HepG2 (cell line): ENCODE data around the gene RHBDD1. TPM values are rescaled to one million over a fixed set of nuclear protein-coding genes. Genes with fewer than 3 reads are reported as not detected.

Experiments
- ATAC-seq: fragments of 200-7000 bp; cut with Tn5 transposase; 3 replicates; pipeline ENCODE4 v1.9.1; 2020; ENCODE audit warnings: mild to moderate bottlenecking, moderate library complexity
- BruUV-seq: library from RNA; stranded (reverse); fragments of 400-500 nt; replicated peaks from 2 replicates; lab custom pipeline; 2021; lab: Mats Ljungman, UMichigan
- CTCF ChIA-PET: fragments of 300-600 bp; formaldehyde crosslinking; extraction: SDS; loops from one replicate; lab custom pipeline; 2021; ENCODE audit warnings: low total read pairs, inconsistent platforms, low intra/inter-chr PET ratio; lab: Yijun Ruan, JAX
- POLR2A ChIA-PET: fragments of 350-600 bp; sonication (Branson Sonifier 250); formaldehyde crosslinking; loops from one replicate; lab custom pipeline; 2020; ENCODE audit warnings: antibody characterized with exemption, inconsistent platforms; lab: Yijun Ruan, JAX
- DNase-seq: peaks from one replicate; pipeline ENCODE4 v3.0.0-alpha.2; 2015; ENCODE audit warnings: low spot score
- FAIRE-seq: peaks from 3 replicates; lab custom pipeline; 2011; peaks lifted over from hg19 to GRCh38; lab: Jason Lieb, UNC
- H2AFZ ChIP-seq: one replicate; pipeline ENCODE4 v1.6.1; 2011; ENCODE audit warnings: low read length, inconsistent platforms
- H3K27ac ChIP-seq: fragments of 300-600 bp; 3 replicates; pipeline ENCODE4 v1.8.0; 2011; ENCODE audit warnings: mixed run types, mild to moderate bottlenecking, mixed read lengths, low read length, inconsistent platforms; ENCODE audit not compliant: insufficient read depth; ENCODE audit errors: extremely low read length
- H3K27me3 ChIP-seq, 2 experiments: fragments of 200-600 bp in 1 of 2; 2 replicates in 1 of 2; 3 replicates in 1 of 2; pipeline versions ENCODE4 v1.6.0 to v1.8.0; 2011; ENCODE audit warnings: low read length in 2 of 2, mild to moderate bottlenecking in 2 of 2, moderate library complexity in 2 of 2, inconsistent platforms in 1 of 2; ENCODE audit not compliant: insufficient read depth in 2 of 2, control insufficient read depth in 1 of 2
- H3K36me3 ChIP-seq, 2 experiments: fragments of 200-600 bp in 1 of 2; replicated peaks in 1 of 2; 2 replicates in 1 of 2; 3 replicates in 1 of 2; pipeline versions ENCODE4 v1.5.1 to v1.8.0; 2011; ENCODE audit warnings: low read length in 2 of 2, inconsistent platforms in 1 of 2; ENCODE audit not compliant: insufficient read depth in 2 of 2, control insufficient read depth in 1 of 2
- H3K4me1 ChIP-seq: 2 replicates; pipeline ENCODE4 v1.5.1; 2012; ENCODE audit warnings: low read length, inconsistent platforms; ENCODE audit not compliant: insufficient read depth
- H3K4me2 ChIP-seq: 2 replicates; pipeline ENCODE4 v1.6.0; 2011; ENCODE audit warnings: low read depth, low read length, inconsistent platforms
- H3K4me3 ChIP-seq, 3 experiments: fragments of 200-600 bp in 1 of 3; sonication (generic), shearing (Covaris generic) in 1 of 3; replicated peaks in 1 of 3; 2 replicates each; pipeline ENCODE4 v1.5.1; 2011 to 2016; ENCODE audit warnings: low read length in 3 of 3, inconsistent platforms in 2 of 3, low read depth in 2 of 3, mild to moderate bottlenecking in 2 of 3, control low read depth in 1 of 3, mixed read lengths in 1 of 3; ENCODE audit not compliant: insufficient read depth in 1 of 3
- H3K79me2 ChIP-seq: one replicate; pipeline ENCODE4 v1.6.1; 2011; ENCODE audit warnings: low read length, inconsistent platforms; ENCODE audit not compliant: insufficient read depth
- H3K9ac ChIP-seq: 2 replicates; pipeline ENCODE4 v1.6.0; 2011; ENCODE audit warnings: mild to moderate bottlenecking, low read depth, low read length, inconsistent platforms; ENCODE audit not compliant: insufficient read depth
- H3K9me3 ChIP-seq: 2 replicates; pipeline ENCODE4 v1.5.1; 2012; ENCODE audit warnings: mild to moderate bottlenecking, low read length
- H4K20me1 ChIP-seq: 2 replicates; pipeline ENCODE4 v1.6.0; 2011; ENCODE audit warnings: inconsistent platforms, mild to moderate bottlenecking, low read length, moderate library complexity; ENCODE audit not compliant: insufficient read depth
- ATF4 ChIP-seq, 2 experiments: fragments of 450-650 bp in 1 of 2; sonication (generic) in 1 of 2; formaldehyde crosslinking; IDR thresholded peaks; 2 replicates each; pipeline versions ENCODE4 v1.5.0 to v1.8.0; 2020 to 2022; ENCODE audit warnings: mild to moderate bottlenecking in 1 of 2, missing genetic modification reagents in 1 of 2
- ATF6 ChIP-seq: sonication (generic); formaldehyde crosslinking; conservative IDR thresholded peaks from 2 replicates; pipeline ENCODE4 v1.4.0; 2020; ENCODE audit warnings: missing genetic modification reagents
- BHLHE40 ChIP-seq: IDR thresholded peaks from 2 replicates; pipeline ENCODE4 v1.6.1; 2011; ENCODE audit warnings: low read length, improper control_type of control experiment
- CBX1 ChIP-seq: IDR thresholded peaks from one replicate; pipeline ENCODE4 v1.6.1; 2016; ENCODE audit warnings: antibody characterized with exemption, low read depth
- DMAP1 ChIP-seq: IDR thresholded peaks from 2 replicates; pipeline ENCODE4 v1.6.1; 2016
- FOXK2 ChIP-seq: fragments of 450-650 bp; IDR thresholded peaks from 2 replicates; pipeline ENCODE4 v1.6.1; 2016
- GFI1 ChIP-seq: sonication (generic); formaldehyde crosslinking; IDR thresholded peaks from 2 replicates; pipeline ENCODE4 v1.5.0; 2020; ENCODE audit warnings: missing genetic modification reagents, mild to moderate bottlenecking, borderline replicate concordance
- KAT7 ChIP-seq: IDR thresholded peaks from 2 replicates; pipeline ENCODE4 v1.6.1; 2018; ENCODE audit warnings: borderline replicate concordance, missing compliant biosample characterization
- MYPOP ChIP-seq: sonication (generic); formaldehyde crosslinking; IDR thresholded peaks from 2 replicates; pipeline ENCODE4 v1.8.1; 2023; ENCODE audit warnings: mild to moderate bottlenecking, moderate library complexity, missing genetic modification reagents
- MZF1 ChIP-seq: sonication (generic); formaldehyde crosslinking; IDR thresholded peaks from 2 replicates; pipeline ENCODE4 v1.8.1; 2023; ENCODE audit warnings: mild to moderate bottlenecking, missing genetic modification reagents, borderline replicate concordance
- RXRB ChIP-seq: IDR thresholded peaks from 2 replicates; pipeline ENCODE4 v1.6.1; 2016; ENCODE audit warnings: borderline replicate concordance, missing genetic modification reagents, missing compliant biosample characterization
- ZNF101 ChIP-seq: sonication (generic); formaldehyde crosslinking; IDR thresholded peaks from 2 replicates; pipeline ENCODE4 v1.4.0; 2020; ENCODE audit warnings: mild to moderate bottlenecking, low read depth, missing genetic modification reagents, borderline replicate concordance
- ZNF138 ChIP-seq: sonication (generic); formaldehyde crosslinking; IDR thresholded peaks from 2 replicates; pipeline ENCODE4 v1.5.0; 2020; ENCODE audit warnings: mild to moderate bottlenecking, low read depth, missing genetic modification reagents
- ZNF362 ChIP-seq: sonication (generic); formaldehyde crosslinking; IDR thresholded peaks from 2 replicates; pipeline ENCODE4 v1.4.0; 2020; ENCODE audit warnings: missing genetic modification reagents, mild to moderate bottlenecking, borderline replicate concordance
- ZNF672 ChIP-seq: sonication (generic); formaldehyde crosslinking; IDR thresholded peaks from 2 replicates; pipeline ENCODE4 v1.8.1; 2022; ENCODE audit warnings: missing genetic modification reagents
- WGBS: methylation state at CpG from one replicate; pipeline ENCODE4 v1.1.6; 2017; ENCODE audit warnings: low lambda C conversion rate; 5-methylcytosine and 5-hydroxymethylcytosine counted together
- in situ Hi-C: cut with HindIII; loops from 2 replicates; pipeline ENCODE4 v1.10.0; 2017; ENCODE audit warnings: low pct_unique_long_range_greater_than_20kb; ENCODE audit not compliant: extremely low pct_ligation_motif_present
- intact Hi-C: fragments of 100-400 bp; cut with micrococcal nuclease; formaldehyde crosslinking; loops from one replicate; pipeline ENCODE4 v1.10.0; 2022; ENCODE audit not compliant: unreplicated experiment
- polyA plus RNA-seq, 8 experiments: library from polyadenylated mRNA; depleted of rRNA in 3 of 8; stranded (reverse) in 7 of 8; unstranded in 1 of 8; fragments of >200 nt; fragmentation: Illumina TruSeq in 4 of 8; extraction: Trizol in 4 of 8; gene quantifications; 2 replicates each; pipeline versions ENCODE4 v1.2.1 to v1.2.3, GENCODE V29; 2011 to 2016; ENCODE audit warnings: low read depth in 4 of 8, missing spikeins in 1 of 8, mixed read lengths in 1 of 8; ENCODE audit not compliant: insufficient read depth in 1 of 8
- total RNA-seq, 5 experiments: library from RNA; depleted of rRNA; stranded (reverse); fragments of >200 nt; fragmentation: Illumina TruSeq; extraction: Trizol; gene quantifications; 2 replicates each; pipeline ENCODE4 v1.2.3, GENCODE V29; 2016; ENCODE audit warnings: low read depth in 1 of 5

Gene RHBDD1
- total and polyA plus RNA-seq, 2 of the 13 experiments (the other 11 are each of a cell fraction or from before 2014, with no cell fraction given), result 8.2 to 9.5 TPM

- TF ChIP-seq DMAP1 (CRISPR knock-in tag), result no peak
- no peak for TF ChIP-seq ZNF362 (CRISPR knock-in tag)
- TF ChIP-seq MYPOP (CRISPR knock-in tag), result no peak
Measured at GRCh38 chr2:226983895-226984749, 148.3 kb downstream of the RHBDD1 start (continued).

GRCh38 chr2:226984750-226985582 is 149.1 kb downstream of the RHBDD1 start:
- in situ Hi-C loops, result loop anchor here (5.0 kb wide), 3 partner anchors 173 to 1318 kb away; no protein-coding TSS in a partner anchor
- FAIRE-seq, result peak; percentile 93
- DNase-seq, result peak; percentile 72
- intact Hi-C loops, result loop anchor here (1.0 to 10.0 kb wide), 7 partner anchors 122 to 1315 kb away; no protein-coding TSS in a partner anchor
- ChIA-PET CTCF (interaction anchor here (1.0 to 3.6 kb wide), 6 partner anchors 172 to 1325 kb away, joined by 3 to 74 read pairs (median 8); no protein-coding TSS in a partner anchor), POLR2A (interaction anchor here (0.6 to 1.4 kb wide), 4 partner anchors 149 to 1320 kb away, joined by 3 to 5 read pairs (median 4); partner anchors contain the start of gene RHBDD1)
- H3K4me2 ChIP-seq, result peak overlapping the region; percentile 19; the same call in 1 of the 2 replicates
- H3K27ac ChIP-seq, result no peak overlapping the region
- peaks cover 17% of the 10 kb centered on the region for H3K4me1 ChIP-seq
- no peaks in the 10 kb centered on the region for H3K36me3 ChIP-seq
- no peaks in the 10 kb centered on the region for H3K27me3 ChIP-seq
- H3K9ac ChIP-seq, result no peak overlapping the region
- H3K9me3 ChIP-seq, result no peaks in the 10 kb centered on the region
- WGBS, result 35% methylated on average over 8 of the region's 8 CpGs
- H4K20me1 ChIP-seq, result no peaks in the 10 kb centered on the region
- BruUV-seq, result no TSS peak
- no peak overlapping the region for H3K4me3 ChIP-seq
- H3K79me2 ChIP-seq, result no peaks in the 10 kb centered on the region
- ATAC-seq, result peak; percentile 87
- H2AFZ ChIP-seq, result no peak overlapping the region
- TF ChIP-seq RXRB (CRISPR knock-in tag), result peak; percentile 24; the same call in 1 of the 2 replicates
- TF ChIP-seq ATF6 (CRISPR knock-in tag), result no peak
- no peak for TF ChIP-seq CBX1
- no peak for TF ChIP-seq ZNF138 (CRISPR knock-in tag)
- no peak for TF ChIP-seq ZNF101 (CRISPR knock-in tag)
- TF ChIP-seq MZF1 (CRISPR knock-in tag), result no peak
- no peak for TF ChIP-seq FOXK2
- no peak for TF ChIP-seq GFI1 (CRISPR knock-in tag)
- TF ChIP-seq ZNF672 (CRISPR knock-in tag), result no peak
- no peak for TF ChIP-seq ATF4 (CRISPR knock-in tag; IDR thresholded peaks at IDR 0.05)
- TF ChIP-seq KAT7 (CRISPR knock-in tag), result no peak
- no peak for TF ChIP-seq BHLHE40
